ENCODE results near the gene STAG1.

DNA sequence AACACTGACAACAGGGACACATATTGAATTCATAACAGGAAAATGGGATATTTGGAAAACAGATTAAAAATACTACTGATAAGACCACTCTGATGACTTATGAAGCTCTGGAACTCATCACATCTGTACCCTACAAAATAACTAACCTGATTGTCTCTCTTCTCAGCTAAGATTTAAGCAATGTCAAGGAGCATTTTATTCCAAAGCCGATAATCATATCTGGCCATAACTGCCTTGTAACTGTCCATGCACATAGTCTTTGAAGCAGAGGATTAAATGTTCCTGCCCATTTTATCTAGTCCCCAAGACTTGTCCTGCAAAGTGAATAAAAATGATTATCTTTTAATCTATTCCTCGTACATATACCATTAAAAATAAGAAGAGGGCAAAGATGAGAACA is 234.1 kb downstream of the STAG1 start:
- TF ChIP-seq, protein P1, sequence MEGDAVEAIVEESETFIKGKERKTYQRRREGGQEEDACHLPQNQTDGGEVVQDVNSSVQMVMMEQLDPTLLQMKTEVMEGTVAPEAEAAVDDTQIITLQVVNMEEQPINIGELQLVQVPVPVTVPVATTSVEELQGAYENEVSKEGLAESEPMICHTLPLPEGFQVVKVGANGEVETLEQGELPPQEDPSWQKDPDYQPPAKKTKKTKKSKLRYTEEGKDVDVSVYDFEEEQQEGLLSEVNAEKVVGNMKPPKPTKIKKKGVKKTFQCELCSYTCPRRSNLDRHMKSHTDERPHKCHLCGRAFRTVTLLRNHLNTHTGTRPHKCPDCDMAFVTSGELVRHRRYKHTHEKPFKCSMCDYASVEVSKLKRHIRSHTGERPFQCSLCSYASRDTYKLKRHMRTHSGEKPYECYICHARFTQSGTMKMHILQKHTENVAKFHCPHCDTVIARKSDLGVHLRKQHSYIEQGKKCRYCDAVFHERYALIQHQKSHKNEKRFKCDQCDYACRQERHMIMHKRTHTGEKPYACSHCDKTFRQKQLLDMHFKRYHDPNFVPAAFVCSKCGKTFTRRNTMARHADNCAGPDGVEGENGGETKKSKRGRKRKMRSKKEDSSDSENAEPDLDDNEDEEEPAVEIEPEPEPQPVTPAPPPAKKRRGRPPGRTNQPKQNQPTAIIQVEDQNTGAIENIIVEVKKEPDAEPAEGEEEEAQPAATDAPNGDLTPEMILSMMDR (IDR thresholded peaks at IDR 0.05; ENCODE audit: insufficient read depth, low read depth, low read length): no peak
- no peak for TF ChIP-seq EZH2 (IDR thresholded peaks at IDR 0.05; ENCODE audit: insufficient read depth, low read length)

All from astrocyte (in vitro differentiated cells and primary cell).